ENCODE results near the gene TSPAN13. TPM values are rescaled to one million over a fixed set of nuclear protein-coding genes. Genes with fewer than 3 reads are reported as not detected.
A peak's percentile ranks its signal among the peaks of the same experiment; 100 is the strongest.

The TSPAN13 gene
- total RNA-seq, 2 donors from 2014 or later = 24.7 to 50.8 TPM

DNA sequence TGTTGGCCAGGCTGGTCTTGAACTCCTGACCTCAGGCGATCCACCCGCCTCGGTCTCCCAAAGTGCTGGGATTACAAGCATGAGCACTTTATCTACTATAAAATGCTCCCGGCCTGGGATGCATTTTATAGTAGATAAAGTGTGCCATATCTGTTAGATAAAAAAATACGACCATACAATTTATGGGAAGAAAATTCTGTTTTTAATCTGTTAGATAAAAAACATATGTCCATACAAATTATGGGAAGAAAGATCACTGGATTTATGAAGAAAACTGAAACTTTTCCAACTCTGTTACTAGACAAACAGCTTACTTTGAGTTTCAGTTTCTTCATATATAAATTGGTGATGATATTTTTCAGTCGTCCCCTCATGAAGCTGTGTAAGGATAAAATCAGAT, 4.5 kb downstream of the TSPAN13 start:
- intact Hi-C loops (cut with DNase I) = no loop called here
- ATAC-seq (no peak), DNase-seq (no peak)
- H3K27me3 ChIP-seq = no peaks in the 10 kb centered on the region
- H3K4me1 ChIP-seq = peaks cover 33% of the 10 kb centered on the region
- H3K4me3 ChIP-seq = no peak overlapping the region
- WGBS, 2 donors = 72 to 74% methylated on average over 6 of the region's 6 CpGs
- no peak overlapping the region for H3K27ac ChIP-seq
- H3K9me3 ChIP-seq = no peaks in the 10 kb centered on the region
- TF ChIP-seq POLR2A (IDR thresholded peaks at IDR 0.05) = no peak
- TF ChIP-seq, protein P1, sequence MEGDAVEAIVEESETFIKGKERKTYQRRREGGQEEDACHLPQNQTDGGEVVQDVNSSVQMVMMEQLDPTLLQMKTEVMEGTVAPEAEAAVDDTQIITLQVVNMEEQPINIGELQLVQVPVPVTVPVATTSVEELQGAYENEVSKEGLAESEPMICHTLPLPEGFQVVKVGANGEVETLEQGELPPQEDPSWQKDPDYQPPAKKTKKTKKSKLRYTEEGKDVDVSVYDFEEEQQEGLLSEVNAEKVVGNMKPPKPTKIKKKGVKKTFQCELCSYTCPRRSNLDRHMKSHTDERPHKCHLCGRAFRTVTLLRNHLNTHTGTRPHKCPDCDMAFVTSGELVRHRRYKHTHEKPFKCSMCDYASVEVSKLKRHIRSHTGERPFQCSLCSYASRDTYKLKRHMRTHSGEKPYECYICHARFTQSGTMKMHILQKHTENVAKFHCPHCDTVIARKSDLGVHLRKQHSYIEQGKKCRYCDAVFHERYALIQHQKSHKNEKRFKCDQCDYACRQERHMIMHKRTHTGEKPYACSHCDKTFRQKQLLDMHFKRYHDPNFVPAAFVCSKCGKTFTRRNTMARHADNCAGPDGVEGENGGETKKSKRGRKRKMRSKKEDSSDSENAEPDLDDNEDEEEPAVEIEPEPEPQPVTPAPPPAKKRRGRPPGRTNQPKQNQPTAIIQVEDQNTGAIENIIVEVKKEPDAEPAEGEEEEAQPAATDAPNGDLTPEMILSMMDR (IDR thresholded peaks at IDR 0.05) = no peak
- H3K36me3 ChIP-seq (replicated peaks in 1 of 2; ENCODE audit: insufficient read depth in 1 of 2, low read depth in 2 of 2) = no peaks in the 10 kb centered on the region

DNA sequence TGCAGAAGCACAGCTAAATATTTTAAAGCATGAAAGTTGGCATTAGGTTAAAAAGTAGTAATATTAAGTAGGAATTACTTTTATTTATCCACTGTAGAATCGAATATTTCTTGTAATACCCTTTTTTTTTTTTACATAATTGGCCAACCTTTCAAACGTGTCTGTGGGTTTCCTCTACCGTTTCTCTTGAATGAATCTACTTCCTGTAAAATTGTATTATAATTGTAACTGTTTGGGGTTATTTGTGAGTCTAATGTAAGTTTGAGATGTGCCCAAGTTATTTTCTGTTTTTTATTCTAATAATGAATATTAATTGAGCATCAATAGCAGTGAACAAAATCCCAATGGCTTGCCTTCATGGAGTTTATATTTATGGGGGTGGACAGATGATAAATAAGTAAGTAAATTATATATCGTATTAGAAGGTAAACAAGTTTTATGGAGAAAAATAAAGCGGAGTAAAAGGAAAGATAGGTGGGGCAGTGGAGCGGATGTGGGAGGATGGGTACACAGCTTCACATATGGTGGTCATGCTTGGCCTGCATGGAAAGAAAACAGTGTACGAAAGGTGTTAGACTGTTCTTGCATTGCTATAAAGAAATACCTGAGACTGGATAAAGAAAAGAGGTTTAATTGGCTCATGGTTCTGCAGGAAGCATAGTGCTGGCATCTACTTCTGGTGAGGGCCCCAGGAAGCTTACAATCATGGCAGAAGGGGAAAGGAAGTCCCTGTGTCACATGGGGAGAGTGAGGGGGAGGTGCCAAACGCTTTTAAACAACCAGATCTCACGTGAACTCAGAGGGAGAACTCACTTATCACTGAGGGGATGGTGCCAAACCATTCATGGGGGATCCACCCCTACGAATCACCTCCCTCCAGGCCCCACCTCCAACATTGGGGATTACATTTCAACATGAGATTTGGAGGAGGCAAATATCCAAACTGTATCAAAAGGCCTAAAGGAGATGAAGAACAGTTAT, 5.4 kb downstream of the TSPAN13 start:
- intact Hi-C loops (cut with DNase I) = no loop called here
- ATAC-seq = no peak
- Histone ChIP-seq H3K27me3 (no peaks in the 10 kb centered on the region), H3K36me3 (replicated peaks in 1 of 2; ENCODE audit: insufficient read depth in 1 of 2, low read depth in 2 of 2) (no peaks in the 10 kb centered on the region), H3K9me3 (no peaks in the 10 kb centered on the region), H3K27ac (no peak overlapping the region), H3K4me3 (no peak overlapping the region), H3K4me1 (peaks cover 31% of the 10 kb centered on the region)
- WGBS, 2 donors = 77 to 85% methylated on average over 10 of the region's 10 CpGs
- no peak for DNase-seq
- TF ChIP-seq, protein P1 (IDR thresholded peaks at IDR 0.05) = no peak
- TF ChIP-seq POLR2A (IDR thresholded peaks at IDR 0.05) = no peak

DNA sequence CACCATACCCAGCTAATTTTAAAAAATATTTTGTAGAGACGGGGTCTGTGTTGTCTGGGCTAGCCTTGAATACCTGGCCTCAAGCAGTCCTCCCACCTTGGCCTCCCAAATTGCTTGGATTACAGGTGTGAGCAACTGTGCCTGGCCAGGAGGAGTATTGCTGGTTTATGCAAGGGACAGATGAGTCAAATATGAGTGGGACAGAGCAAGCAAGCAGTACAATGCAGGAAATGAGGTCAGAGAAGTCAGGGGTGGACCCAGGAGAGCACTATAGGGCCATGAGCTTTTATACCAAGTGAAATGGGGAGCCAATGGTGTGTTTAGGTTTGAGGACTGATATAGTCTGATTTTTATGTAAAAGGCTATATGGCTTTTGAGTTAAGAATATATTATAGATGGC, 6.3 kb downstream of the TSPAN13 start:
- no peaks in the 10 kb centered on the region for H3K36me3 ChIP-seq (replicated peaks in 1 of 2; ENCODE audit: insufficient read depth in 1 of 2, low read depth in 2 of 2)
- peaks cover 32% of the 10 kb centered on the region for H3K4me1 ChIP-seq
- no peaks in the 10 kb centered on the region for H3K9me3 ChIP-seq
- 82 to 100% methylated on average over 1 of the region's 1 CpG for WGBS, 2 donors
- TF ChIP-seq, protein P1 (IDR thresholded peaks at IDR 0.05) = no peak
- no peak for TF ChIP-seq POLR2A (IDR thresholded peaks at IDR 0.05)
- intact Hi-C loops (cut with DNase I) = no loop called here
- ATAC-seq = no peak
- no peaks in the 10 kb centered on the region for H3K27me3 ChIP-seq
- no peak overlapping the region for H3K27ac ChIP-seq
- no peak for DNase-seq
- H3K4me3 ChIP-seq = no peak overlapping the region

DNA sequence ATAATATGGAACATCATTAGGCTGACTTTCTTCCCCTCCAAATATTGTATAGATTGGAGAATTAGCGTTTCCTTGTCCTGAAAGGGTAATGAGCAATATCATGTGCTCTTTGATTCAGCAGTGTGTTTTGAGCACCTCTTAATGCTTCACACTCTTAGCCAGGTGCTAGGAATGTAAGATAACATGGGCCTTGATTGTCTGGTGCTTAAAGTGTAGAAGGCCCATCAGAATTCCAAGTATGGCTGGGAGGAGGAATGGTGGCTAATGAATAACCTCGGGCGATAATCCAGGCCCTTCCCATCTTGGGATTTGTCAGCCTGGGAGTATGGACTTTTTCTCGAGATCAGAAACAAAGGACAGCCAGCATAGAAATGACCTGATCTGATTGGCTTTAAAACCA, 8.6 kb downstream of the TSPAN13 start:
- 27 to 47% methylated on average over 4 of the region's 4 CpGs for WGBS, 2 donors
- Histone ChIP-seq H3K4me1 (peaks cover 25% of the 10 kb centered on the region), H3K36me3 (replicated peaks in 1 of 2; ENCODE audit: insufficient read depth in 1 of 2, low read depth in 2 of 2) (no peaks in the 10 kb centered on the region), H3K27ac (no peak overlapping the region), H3K9me3 (no peaks in the 10 kb centered on the region), H3K4me3 (no peak overlapping the region), H3K27me3 (no peaks in the 10 kb centered on the region)
- ATAC-seq = peak; percentile 40
- intact Hi-C loops (cut with DNase I) = no loop called here
- TF ChIP-seq POLR2A (IDR thresholded peaks at IDR 0.05) = no peak
- peak in 3 of 4 donors; percentile 20 to 36 (median 20) for DNase-seq

DNA sequence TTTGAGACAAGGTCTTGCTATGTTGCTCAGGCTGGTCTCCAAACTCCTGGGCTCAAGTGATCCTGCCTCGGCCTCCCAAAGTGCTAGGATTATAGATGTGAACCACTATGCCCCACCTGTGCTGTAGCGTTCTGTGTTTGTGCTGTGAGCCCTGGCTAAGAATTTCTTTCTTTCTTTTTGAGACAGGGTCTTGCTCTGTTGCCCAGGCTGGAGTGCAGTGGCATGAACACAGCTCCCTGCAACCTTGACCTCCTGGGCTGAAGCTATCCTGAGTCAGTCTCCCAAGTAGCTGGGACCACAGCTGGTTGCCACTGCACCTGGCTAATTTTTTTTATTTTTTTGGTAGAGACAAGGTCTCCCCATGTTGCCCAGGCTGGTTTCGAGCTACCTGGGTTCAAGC, 11.4 kb downstream of the TSPAN13 start:
- ATAC-seq = no peak
- Histone ChIP-seq H3K4me3 (no peak overlapping the region), H3K9me3 (no peaks in the 10 kb centered on the region), H3K4me1 (peaks cover 25% of the 10 kb centered on the region), H3K27me3 (no peaks in the 10 kb centered on the region), H3K27ac (peak overlapping the region in 1 of 4 donors; percentile 27), H3K36me3 (replicated peaks in 1 of 2; ENCODE audit: insufficient read depth in 1 of 2, low read depth in 2 of 2) (no peaks in the 10 kb centered on the region)
- no peak for DNase-seq
- intact Hi-C loops (cut with DNase I) = no loop called here
- TF ChIP-seq POLR2A (IDR thresholded peaks at IDR 0.05) = no peak
- TF ChIP-seq, protein P1 (IDR thresholded peaks at IDR 0.05) = no peak
- 93 to 96% methylated on average over 3 of the region's 3 CpGs for WGBS, 2 donors
